Gastrocnemius medialis (tissue), 4 donors: ENCODE data around the gene ARHGEF37. TPM values are rescaled to one million over a fixed set of nuclear protein-coding genes. Genes with fewer than 3 reads are reported as not detected.
"Not testable (repeated sequence)": the region's sequence is repeated elsewhere in the genome, so short reads cannot be mapped to it uniquely, and the experiment has no call there.

Experiments used
- ATAC-seq, 2 donors: fragments of 150-250 bp; one replicate each; pipeline ENCODE4 v1.9.1; 2016
- DNase-seq, 2 donors: peaks; one replicate each; pipeline ENCODE4 v3.0.0-alpha.2; 2019
- H3K27ac ChIP-seq, 4 donors: fragments of 200-600 bp; sonication (generic); 1 replicate in 1 of 4; 2 replicates in 3 of 4; pipeline ENCODE4 v1.5.1; 2016 to 2018; ENCODE audit warnings: mild to moderate bottlenecking in 2 of 4, moderate library complexity in 1 of 4
- H3K27me3 ChIP-seq, 3 donors: fragments of 200-600 bp; sonication (generic) in 2 of 3; 1 replicate in 1 of 3; 2 replicates in 2 of 3; pipeline versions ENCODE4 v1.5.1 to v1.6.0; 2016 to 2019; ENCODE audit warnings: mild to moderate bottlenecking in 1 of 3, moderate library complexity in 1 of 3
- H3K36me3 ChIP-seq, 2 donors: fragments of 200-600 bp; sonication (generic) in 1 of 2; one replicate each; pipeline ENCODE4 v1.5.1; 2017 to 2018
- H3K4me1 ChIP-seq, 2 donors: fragments of 200-600 bp; sonication (generic) in 1 of 2; one replicate each; pipeline ENCODE4 v1.5.1; 2016 to 2017; ENCODE audit warnings: mild to moderate bottlenecking in 2 of 2
- H3K4me3 ChIP-seq, 4 donors: fragments of 200-600 bp; sonication (generic) in 3 of 4; 1 replicate in 1 of 4; 2 replicates in 3 of 4; pipeline ENCODE4 v1.5.1; 2016 to 2019; ENCODE audit warnings: mild to moderate bottlenecking in 2 of 4
- H3K9me3 ChIP-seq, 3 donors: fragments of 200-600 bp; sonication (generic) in 2 of 3; 1 replicate in 1 of 3; 2 replicates in 2 of 3; pipeline ENCODE4 v1.5.1; 2016 to 2019
- CTCF ChIP-seq, 5 experiments: fragments of 450-650 bp in 3 of 5; fragments of 200-600 bp in 2 of 5; sonication (generic) in 2 of 5; IDR thresholded peaks in 4 of 5; conservative IDR thresholded peaks in 1 of 5; 1 replicate in 4 of 5; 2 replicates in 1 of 5; pipeline ENCODE4 v1.5.1; 2016 to 2019; ENCODE audit warnings: antibody characterized with exemption in 5 of 5, mild to moderate bottlenecking in 3 of 5, moderate library complexity in 3 of 5
- POLR2A ChIP-seq, 2 donors: fragments of 450-650 bp; IDR thresholded peaks; one replicate each; pipeline ENCODE4 v1.6.1; 2017; ENCODE audit warnings: antibody characterized with exemption in 2 of 2, mild to moderate bottlenecking in 2 of 2, moderate library complexity in 2 of 2
- in situ Hi-C, 4 donors: fragments of 200-750 bp; cut with MboI; loops; one replicate each; pipeline versions ENCODE4 v1.15.0 to v1.8.0; 2017; ENCODE audit warnings: low sequenced_read_pairs in 4 of 4
- intact Hi-C: fragments of 100-400 bp; cut with DNase I; formaldehyde crosslinking; loops from one replicate; pipeline ENCODE4 v1.15.1; 2023; ENCODE audit warnings: low total_unique reads
- total RNA-seq, 4 donors: library from RNA; depleted of rRNA; stranded (reverse); fragments of >200 nt; gene quantifications; one replicate each; pipeline versions ENCODE4 v1.1.0 to v1.2.3, GENCODE V29; 2016

ARHGEF37 gene, protein sequence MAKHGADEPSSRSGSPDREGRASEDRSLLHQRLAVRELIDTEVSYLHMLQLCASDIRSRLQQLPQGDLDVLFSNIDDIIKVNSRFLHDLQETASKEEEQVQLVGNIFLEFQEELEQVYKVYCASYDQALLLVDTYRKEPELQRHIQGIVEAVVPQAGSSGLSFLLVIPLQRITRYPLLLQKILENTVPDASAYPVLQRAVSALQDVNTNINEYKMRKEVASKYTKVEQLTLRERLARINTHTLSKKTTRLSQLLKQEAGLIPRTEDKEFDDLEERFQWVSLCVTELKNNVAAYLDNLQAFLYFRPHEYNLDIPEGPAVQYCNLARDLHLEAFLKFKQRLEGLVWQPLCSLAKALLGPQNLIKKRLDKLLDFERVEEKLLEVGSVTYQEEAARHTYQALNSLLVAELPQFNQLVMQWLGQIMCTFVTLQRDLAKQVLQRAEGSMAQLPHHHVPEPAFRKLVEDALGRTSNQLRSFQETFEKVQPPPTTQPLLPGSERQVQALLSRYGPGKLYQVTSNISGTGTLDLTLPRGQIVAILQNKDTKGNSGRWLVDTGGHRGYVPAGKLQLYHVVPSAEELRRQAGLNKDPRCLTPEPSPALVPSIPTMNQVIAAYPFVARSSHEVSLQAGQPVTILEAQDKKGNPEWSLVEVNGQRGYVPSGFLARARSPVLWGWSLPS
- total RNA-seq, result 10 to 100 TPM in 3 of 4 donors, 1 to 10 TPM in 1; 9.5 to 28.6 (median 21.0) TPM

- peak; percentile 30 to 48 for TF ChIP-seq POLR2A (IDR thresholded peaks at IDR 0.05)
- TF ChIP-seq CTCF (IDR thresholded peaks at IDR 0.05 in 4 of 5, conservative IDR thresholded peaks at IDR 0.05 in 1 of 5), result peak in 1 of 5 experiments; percentile 13
- ATAC-seq (peak; percentile 68 to 86), DNase-seq (peak; percentile 44 to 79)
- Histone ChIP-seq H3K4me1 (peaks cover 15 to 35% of the 10 kb centered on the region in 2 donors), H3K27ac (peak within 1 kb of the TSS; percentile 78 to 89 (median 80)), H3K9me3 (no peaks in the 10 kb centered on the region), H3K4me3 (peak within 1 kb of the TSS; percentile 65 to 75 (median 69)), H3K36me3 (no peaks in the 10 kb centered on the region), H3K27me3 (no peaks in the 10 kb centered on the region)
- in situ Hi-C loops (loop anchor here in 1 of 4 donors (25.0 kb wide), 1 partner anchor 419 kb away; no protein-coding TSS in a partner anchor), intact Hi-C loops (no loop called here)
Observed at GRCh38 chr5:149581192-149581861, at the start of gene ARHGEF37. ARHGEF37 (plus strand) TSS chr5:149581498; CDS start chr5:149597770, 16,272 bp downstream.

GRCh38 chr5:149532413-149532812 lies 48.9 kb upstream of the ARHGEF37 start:
- in situ Hi-C loops (no loop called here), intact Hi-C loops (no loop called here)
- no peak overlapping the region for H3K27ac ChIP-seq
- H3K9me3 ChIP-seq, result no peaks in the 10 kb centered on the region
- no peaks in the 10 kb centered on the region for H3K27me3 ChIP-seq
- H3K4me3 ChIP-seq, result no peak overlapping the region
- peaks cover 75 to 79% of the 10 kb centered on the region in 2 donors for H3K4me1 ChIP-seq
- ATAC-seq, result no peak
- H3K36me3 ChIP-seq, result no peaks in the 10 kb centered on the region
- DNase-seq, result no peak
- no peak for TF ChIP-seq CTCF (IDR thresholded peaks at IDR 0.05 in 4 of 5, conservative IDR thresholded peaks at IDR 0.05 in 1 of 5)
- TF ChIP-seq POLR2A (IDR thresholded peaks at IDR 0.05), result no peak

DNA sequence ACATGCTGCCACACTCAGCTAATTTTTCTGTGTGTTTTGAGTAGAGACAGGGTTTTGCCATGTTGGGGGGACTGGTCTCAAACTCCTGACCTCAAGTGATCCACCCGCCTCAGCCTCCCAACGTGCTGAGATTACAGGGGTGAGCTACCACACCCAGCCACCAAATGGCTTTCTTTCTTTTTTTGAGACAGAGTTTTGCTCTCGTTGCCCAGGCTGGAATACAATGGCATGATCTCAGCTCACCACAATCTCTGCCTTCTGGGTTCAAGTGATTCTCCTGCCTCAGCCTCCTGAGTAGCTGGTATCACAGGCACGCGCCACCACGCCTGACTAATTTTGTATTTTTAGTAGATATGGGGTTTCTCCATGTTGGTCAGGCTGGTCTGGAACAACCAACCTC lies 45.5 kb upstream of the ARHGEF37 start:
- intact Hi-C loops, result loop anchor here (5.0 kb wide), 1 partner anchor 33 kb away; no protein-coding TSS in a partner anchor
- in situ Hi-C loops, H3K27me3 ChIP-seq, DNase-seq, H3K36me3 ChIP-seq, ATAC-seq, H3K9me3 ChIP-seq, H3K4me3 ChIP-seq: not testable (repeated sequence)
- peak overlapping the region; percentile 2 to 51 (median 23) for H3K27ac ChIP-seq
- H3K4me1 ChIP-seq, result peaks cover 64 to 74% of the 10 kb centered on the region in 2 donors

DNA sequence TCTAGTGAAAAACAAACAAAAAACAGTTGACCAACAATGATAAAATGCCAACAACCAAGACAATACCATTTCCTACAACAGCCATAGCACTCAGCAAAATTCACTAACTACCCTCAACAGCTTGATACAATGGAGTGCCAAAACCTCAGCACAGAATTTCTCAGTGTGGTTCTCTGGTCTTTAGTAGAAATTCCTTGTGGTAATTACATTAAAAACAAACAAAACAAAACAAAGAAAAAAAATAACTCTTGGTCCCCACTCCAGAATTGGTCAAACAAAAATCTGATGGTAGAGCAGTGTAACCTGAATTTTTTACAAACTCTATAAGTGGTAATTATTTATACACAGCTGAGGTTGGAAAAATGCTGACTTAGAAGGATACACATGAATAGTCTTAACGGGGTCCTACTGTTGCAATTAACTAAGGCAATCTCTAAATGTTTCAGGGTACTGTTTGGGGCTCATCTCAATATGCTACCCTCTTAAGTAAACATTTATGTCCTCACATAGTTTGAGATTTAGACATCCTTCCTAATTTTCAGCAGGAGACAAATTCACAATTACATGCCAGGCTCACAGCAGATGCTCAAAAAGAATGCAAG lies 43.8 kb upstream of the ARHGEF37 start:
- H3K27ac ChIP-seq, result peak overlapping the region in 1 of 4 donors; percentile 23
- no peak overlapping the region for H3K4me3 ChIP-seq
- no peaks in the 10 kb centered on the region for H3K27me3 ChIP-seq
- DNase-seq, result no peak
- ATAC-seq, result no peak
- H3K9me3 ChIP-seq, result no peaks in the 10 kb centered on the region
- in situ Hi-C loops (no loop called here), intact Hi-C loops (loop anchor here (5.0 kb wide), 1 partner anchor 35 kb away; no protein-coding TSS in a partner anchor)
- H3K36me3 ChIP-seq, result no peaks in the 10 kb centered on the region
- no peak for TF ChIP-seq POLR2A (IDR thresholded peaks at IDR 0.05)
- TF ChIP-seq CTCF (IDR thresholded peaks at IDR 0.05 in 4 of 5, conservative IDR thresholded peaks at IDR 0.05 in 1 of 5), result no peak
- peaks cover 73 to 86% of the 10 kb centered on the region in 2 donors for H3K4me1 ChIP-seq
